GM12864 (cell line): ENCODE measurements around the gene TMEM106A.
"Not testable (repeated sequence)": the region's sequence is repeated elsewhere in the genome, so short reads cannot be mapped to it uniquely, and the experiment has no call there.

Experiments
- DNase-seq: peaks from one replicate; pipeline ENCODE4 v3.0.0-alpha.2; 2011; ENCODE audit warnings: low read depth
- H3K4me3 ChIP-seq: 2 replicates; pipeline ENCODE4 v1.5.1; 2011; ENCODE audit warnings: mild to moderate bottlenecking, low read depth, low read length, control low read depth
- CTCF ChIP-seq: IDR thresholded peaks from 2 replicates; pipeline ENCODE4 v1.5.1; 2011; ENCODE audit warnings: low read depth, mild to moderate bottlenecking, moderate library complexity, low read length, control low read depth, inconsistent platforms; ENCODE audit errors: missing control alignments

Gene TMEM106A

GRCh38 chr17:43175213-43176118 lies 36.2 kb upstream of the TMEM106A start:
- no peak for DNase-seq
- H3K4me3 ChIP-seq: no peak overlapping the region
- TF ChIP-seq CTCF: no peak

GRCh38 chr17:43176119-43176570 lies 35.5 kb upstream of the TMEM106A start:
- no peak overlapping the region for H3K4me3 ChIP-seq
- no peak for TF ChIP-seq CTCF
- no peak for DNase-seq

- no peak for DNase-seq
- TF ChIP-seq CTCF: no peak
- H3K4me3 ChIP-seq: no peak overlapping the region
Measured at GRCh38 chr17:43183921-43184320, 27.8 kb upstream of the TMEM106A start.

- H3K4me3 ChIP-seq, DNase-seq: not testable (repeated sequence)
Measured at GRCh38 chr17:43186656-43187055, 25.0 kb upstream of the TMEM106A start.

- DNase-seq: no peak
- TF ChIP-seq CTCF: no peak
- H3K4me3 ChIP-seq: no peak overlapping the region
Measured at GRCh38 chr17:43193251-43193650, 18.4 kb upstream of the TMEM106A start.

- no peak overlapping the region for H3K4me3 ChIP-seq
- TF ChIP-seq CTCF: no peak
- DNase-seq: no peak
Measured at GRCh38 chr17:43199633-43200032, 12.0 kb upstream of the TMEM106A start.

- TF ChIP-seq CTCF: no peak
- H3K4me3 ChIP-seq: no peak overlapping the region
- DNase-seq: no peak
Measured at GRCh38 chr17:43200127-43200526, 11.5 kb upstream of the TMEM106A start.

GRCh38 chr17:43203013-43203412 lies 8.7 kb upstream of the TMEM106A start:
- H3K4me3 ChIP-seq, DNase-seq: not testable (repeated sequence)
